GM12878 (cell line): ENCODE measurements around the gene PAX2. TPM values are rescaled to one million over a fixed set of nuclear protein-coding genes. Genes with fewer than 3 reads are reported as not detected.

Experiments
- ATAC-seq: fragments of 200-7000 bp; cut with Tn5 transposase; 3 replicates; pipeline ENCODE4 v1.9.1; 2020; ENCODE audit warnings: mild to moderate bottlenecking, moderate library complexity
- BruUV-seq: library from RNA; stranded (reverse); fragments of 400-500 nt; replicated peaks from 2 replicates; lab custom pipeline; 2021; lab: Mats Ljungman, UMichigan
- CTCF ChIA-PET: fragments of 300-600 bp; sonication (Branson Sonifier 250); formaldehyde crosslinking; extraction: SDS; loops from one replicate; lab custom pipeline; 2021; ENCODE audit warnings: inconsistent platforms; lab: Yijun Ruan, JAX
- POLR2A ChIA-PET: fragments of 350-600 bp; formaldehyde crosslinking; extraction: SDS; loops from one replicate; lab custom pipeline; 2021; ENCODE audit warnings: inconsistent platforms; lab: Charles Lee
- RAD21 ChIA-PET: fragments of 300-600 bp; sonication (Branson Sonifier 250); formaldehyde crosslinking; loops from one replicate; lab custom pipeline; 2023; ENCODE audit warnings: antibody characterized with exemption; ENCODE audit not compliant: unreplicated experiment; lab: Charles Lee
- SMC1A ChIA-PET: fragments of 300-600 bp; sonication (Branson Sonifier 250); formaldehyde crosslinking; loops from one replicate; lab custom pipeline; 2023; ENCODE audit not compliant: unreplicated experiment, uncharacterized antibody; lab: Charles Lee
- DNase-seq: peaks from one replicate; pipeline ENCODE4 v3.0.0-alpha.2; 2011; ENCODE audit warnings: low read depth, low spot score
- FAIRE-seq: peaks from 3 replicates; lab custom pipeline; 2011; peaks lifted over from hg19 to GRCh38; lab: Jason Lieb, UNC
- H2AFZ ChIP-seq: 2 replicates; pipeline ENCODE4 v1.6.0; 2011; ENCODE audit warnings: low read depth, low read length, control low read depth; ENCODE audit not compliant: control insufficient read depth
- H3K27ac ChIP-seq: 2 replicates; pipeline ENCODE4 v1.5.1; 2011; ENCODE audit warnings: control low read depth; ENCODE audit not compliant: control insufficient read depth, insufficient read depth
- H3K27me3 ChIP-seq, 2 experiments: replicated peaks in 1 of 2; 2 replicates each; pipeline versions ENCODE4 v1.6.0 to v1.6.1; 2011; ENCODE audit warnings: low read length in 1 of 2; ENCODE audit not compliant: control insufficient read depth in 2 of 2, insufficient read depth in 2 of 2
- H3K36me3 ChIP-seq, 2 experiments: 2 replicates each; pipeline ENCODE4 v1.5.1; 2011; ENCODE audit warnings: low read length in 1 of 2; ENCODE audit not compliant: control insufficient read depth in 2 of 2, insufficient read depth in 2 of 2
- H3K4me1 ChIP-seq: 2 replicates; pipeline ENCODE4 v1.6.1; 2011; ENCODE audit warnings: mild to moderate bottlenecking, low read length, moderate library complexity, mixed read lengths; ENCODE audit not compliant: control insufficient read depth, insufficient read depth
- H3K4me2 ChIP-seq: 2 replicates; pipeline ENCODE4 v1.6.0; 2011; ENCODE audit warnings: control low read depth; ENCODE audit not compliant: control insufficient read depth, insufficient read depth
- H3K4me3 ChIP-seq: fragments of 200-600 bp; sonication (generic); 2 replicates; pipeline ENCODE4 v1.5.1; 2016
- H3K79me2 ChIP-seq: 2 replicates; pipeline ENCODE4 v1.6.0; 2011; ENCODE audit warnings: low read length; ENCODE audit not compliant: control insufficient read depth, insufficient read depth
- H3K9ac ChIP-seq: 2 replicates; pipeline ENCODE4 v1.8.0; 2011; ENCODE audit warnings: low read length, control low read depth, mixed read lengths; ENCODE audit not compliant: control insufficient read depth, insufficient read depth
- H3K9me3 ChIP-seq: replicated peaks from 3 replicates; pipeline ENCODE4 v1.5.1; 2011; ENCODE audit warnings: mild to moderate bottlenecking, low read length; ENCODE audit not compliant: control insufficient read depth, insufficient read depth
- H4K20me1 ChIP-seq: 2 replicates; pipeline ENCODE4 v1.6.0; 2011; ENCODE audit not compliant: control insufficient read depth, insufficient read depth
- EP300 ChIP-seq, 2 experiments: fragments of 150-350 bp in 1 of 2; IDR thresholded peaks; 2 replicates each; pipeline ENCODE4 v1.6.1; 2011 to 2012; ENCODE audit warnings: low read depth in 2 of 2, low read length in 2 of 2, borderline replicate concordance in 1 of 2, improper control_type of control experiment in 1 of 2, inconsistent platforms in 1 of 2; ENCODE audit not compliant: control insufficient read depth in 1 of 2
- FOXM1 ChIP-seq: IDR thresholded peaks from 2 replicates; pipeline ENCODE4 v1.6.1; 2012; ENCODE audit warnings: low read depth, mild to moderate bottlenecking, inconsistent platforms, low read length, moderate library complexity
- HDGF ChIP-seq: fragments of 450-650 bp; IDR thresholded peaks from 2 replicates; pipeline ENCODE4 v1.6.1; 2016; ENCODE audit warnings: antibody characterized with exemption
- KDM1A ChIP-seq: fragments of 200-600 bp; sonication (generic); IDR thresholded peaks from 2 replicates; pipeline ENCODE4 v1.6.1; 2016; ENCODE audit warnings: borderline replicate concordance
- LARP7 ChIP-seq: fragments of 450-650 bp; IDR thresholded peaks from 2 replicates; pipeline ENCODE4 v1.6.1; 2017; ENCODE audit warnings: mild to moderate bottlenecking
- MXI1 ChIP-seq: fragments of 150-350 bp; IDR thresholded peaks from 2 replicates; pipeline ENCODE4 v1.6.1; 2011; ENCODE audit warnings: low read depth, mild to moderate bottlenecking, inconsistent platforms, low read length, improper control_type of control experiment
- PAX5 ChIP-seq: IDR thresholded peaks from 2 replicates; pipeline ENCODE4 v1.6.1; 2011; ENCODE audit warnings: low read depth, low read length, borderline replicate concordance
- SIN3A ChIP-seq: IDR thresholded peaks from 2 replicates; pipeline ENCODE4 v1.6.1; 2012; ENCODE audit warnings: low read depth, low read length, improper control_type of control experiment
- STAT3 ChIP-seq: IDR thresholded peaks from 2 replicates; pipeline ENCODE4 v1.6.1; 2011; ENCODE audit warnings: low read depth, low read length, improper control_type of control experiment
- SUPT20H ChIP-seq: IDR thresholded peaks from 2 replicates; pipeline ENCODE4 v1.6.1; 2011; ENCODE audit warnings: low read depth, mild to moderate bottlenecking, low read length, moderate library complexity, borderline replicate concordance; ENCODE audit not compliant: control insufficient read depth
- YBX1 ChIP-seq: fragments of 450-650 bp; IDR thresholded peaks from 2 replicates; pipeline ENCODE4 v1.6.1; 2016; ENCODE audit warnings: antibody characterized with exemption
- ZBTB4 ChIP-seq: fragments of 450-650 bp; formaldehyde crosslinking; IDR thresholded peaks from 2 replicates; pipeline ENCODE4 v1.4.0; 2022; ENCODE audit warnings: mild to moderate bottlenecking, moderate library complexity
- ZSCAN29 ChIP-seq: fragments of 450-650 bp; IDR thresholded peaks from 2 replicates; pipeline ENCODE4 v1.6.1; 2017; ENCODE audit warnings: mild to moderate bottlenecking, moderate library complexity
- WGBS: methylation state at CpG from one replicate; pipeline ENCODE4 v1.1.6; 2016; ENCODE audit warnings: low lambda C conversion rate; ENCODE audit not compliant: insufficient replicate concordance, insufficient coverage; ENCODE audit errors: missing lambda C conversion rate; 5-methylcytosine and 5-hydroxymethylcytosine counted together
- in situ Hi-C: fragments of 300-500 bp; cut with MboI; formaldehyde crosslinking; loops from 9 replicates; pipeline ENCODE4 v1.14.3; 2018; ENCODE audit warnings: mixed read lengths
- intact Hi-C: fragments of 100-400 bp; cut with micrococcal nuclease; formaldehyde crosslinking; loops from one replicate; pipeline ENCODE4 v1.14.2; 2022; ENCODE audit not compliant: unreplicated experiment
- polyA plus RNA-seq, 11 experiments: library from polyadenylated mRNA; depleted of rRNA in 4 of 11; unstranded in 6 of 11; stranded (reverse) in 5 of 11; fragments of >200 nt; fragmentation: Nextera tagmentation in 4 of 11; fragmentation: Illumina TruSeq in 1 of 11; extraction: Ambion mirVana in 4 of 11; extraction: Trizol in 1 of 11; gene quantifications; 1 replicate in 1 of 11; 2 replicates in 10 of 11; pipeline versions ENCODE4 v1.2.1 to v1.2.3, GENCODE V29; 2011 to 2016; ENCODE audit warnings: inconsistent platforms in 2 of 11, missing spikeins in 2 of 11, low read depth in 1 of 11
- total RNA-seq, 4 experiments: library from RNA; depleted of rRNA in 3 of 4; stranded (reverse); fragments of >200 nt in 3 of 4; fragmentation: Illumina TruSeq in 1 of 4; extraction: Trizol in 1 of 4; gene quantifications; 2 replicates each; pipeline versions ENCODE4 v1.2.1 to v1.2.3, GENCODE V29; 2013 to 2021

The PAX2 gene
- total and polyA plus RNA-seq, 10 of the 15 experiments (the other 5 are each of a cell fraction or from before 2014, with no cell fraction given) = not detected

DNA sequence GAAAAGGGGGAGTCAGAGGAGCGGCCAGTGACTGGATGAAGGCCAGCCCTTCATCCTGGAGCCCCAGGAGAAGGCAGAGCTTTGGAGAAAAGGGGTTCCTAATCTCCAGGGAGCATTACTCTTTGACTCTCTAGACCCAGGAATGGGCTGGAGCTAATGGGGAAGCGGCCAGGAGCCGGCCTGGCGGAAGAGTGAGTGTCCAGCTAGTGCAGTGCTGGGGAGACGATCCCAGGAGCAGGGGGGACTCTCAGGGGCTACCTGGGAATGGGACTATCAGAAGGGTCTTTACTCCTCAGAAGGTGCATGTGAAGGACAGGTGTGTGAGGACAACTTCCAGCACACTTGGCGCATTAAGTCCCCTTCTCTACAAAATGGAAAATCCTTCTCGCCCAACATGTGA, 2.4 kb upstream of the PAX2 start:
- no peak for FAIRE-seq
- Histone ChIP-seq H3K4me2 (no peak overlapping the region), H3K27ac (no peak overlapping the region), H3K4me3 (no peak overlapping the region), H2AFZ (no peak overlapping the region), H3K79me2 (no peaks in the 10 kb centered on the region), H3K9me3 (no peaks in the 10 kb centered on the region), H3K4me1 (no peaks in the 10 kb centered on the region), H3K36me3 (no peaks in the 10 kb centered on the region), H4K20me1 (no peaks in the 10 kb centered on the region), H3K9ac (no peak overlapping the region), H3K27me3 (peaks cover 34 to 40% of the 10 kb centered on the region in 2 experiments)
- ChIA-PET CTCF (interaction anchor here (0.6 to 2.1 kb wide), 25 partner anchors 8 to 309 kb away, joined by 3 to 23 read pairs (median 4); no protein-coding TSS in a partner anchor), SMC1A (interaction anchor here (0.7 to 1.6 kb wide), 8 partner anchors 20 to 272 kb away, joined by 3 to 4 read pairs (median 3); no protein-coding TSS in a partner anchor), POLR2A (interaction anchor here (1.6 kb wide), 1 partner anchor 79 kb away, joined by 3 read pairs; no protein-coding TSS in a partner anchor), RAD21 (interaction anchor here (0.6 to 1.1 kb wide), 6 partner anchors 10 to 224 kb away, joined by 3 to 6 read pairs (median 4); no protein-coding TSS in a partner anchor)
- WGBS = 26% methylated on average over 7 of the region's 7 CpGs
- no TSS peak for BruUV-seq
- intact Hi-C loops = loop anchor here (1.0 to 10.0 kb wide), 3 partner anchors 72 to 181 kb away; no protein-coding TSS in a partner anchor
- no peak for DNase-seq
- TF ChIP-seq ZBTB4 (CRISPR knock-in tag) = no peak
- TF ChIP-seq SUPT20H = no peak
- TF ChIP-seq PAX5 = no peak
- TF ChIP-seq EP300 (IDR thresholded peaks at IDR 0.05; ENCODE audit: borderline replicate concordance in 1 of 2, control insufficient read depth in 1 of 2, low read depth in 2 of 2, low read length in 2 of 2) = no peak
- TF ChIP-seq LARP7 = no peak
- no peak for TF ChIP-seq FOXM1
- TF ChIP-seq HDGF = no peak
- no peak for TF ChIP-seq YBX1
- TF ChIP-seq ZSCAN29 = no peak
- no peak for TF ChIP-seq STAT3
- TF ChIP-seq KDM1A = no peak
- no peak for TF ChIP-seq MXI1
- no peak for TF ChIP-seq SIN3A
- in situ Hi-C loops = loop anchor here (5.0 kb wide), 1 partner anchor 71 kb away; no protein-coding TSS in a partner anchor
- no peak for ATAC-seq
